Measurements from ENCODE around the gene CNKSR2. TPM values are rescaled to one million over a fixed set of nuclear protein-coding genes. Genes with fewer than 3 reads are reported as not detected.

The CNKSR2 gene
- total and polyA plus RNA-seq, 4 donors: 1.6 to 5.4 TPM; not detected in 2

DNA sequence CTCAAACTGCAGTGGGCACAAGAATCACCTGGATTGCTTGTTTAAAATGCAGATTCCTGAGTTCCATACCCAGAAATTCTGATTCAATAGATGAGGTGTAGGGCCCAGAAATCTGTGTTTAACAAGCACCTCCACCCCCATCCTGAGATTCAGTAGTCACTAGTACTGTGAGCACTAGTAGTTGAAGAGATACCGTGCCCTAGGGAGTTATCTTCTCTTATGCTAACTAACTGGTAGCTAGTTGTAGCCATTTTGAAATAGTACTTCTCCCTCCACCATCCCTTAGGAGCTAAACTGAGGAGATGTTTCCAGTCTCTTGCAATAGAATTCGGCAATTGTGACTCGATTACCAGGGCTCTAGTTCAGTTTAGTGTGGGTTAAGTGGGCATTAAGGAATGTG, 265.6 kb downstream of the CNKSR2 start:
- Histone ChIP-seq H3K4me3 (ENCODE audit: low read length in 2 of 2) (no peak overlapping the region), H3K36me3 (ENCODE audit: control insufficient read depth in 1 of 2, insufficient read depth in 2 of 2, low read length in 1 of 2) (no peaks in the 10 kb centered on the region), H3K27me3 (ENCODE audit: control insufficient read depth in 1 of 2, insufficient read depth in 2 of 2, low read length in 1 of 2) (no peaks in the 10 kb centered on the region), H3K4me1 (ENCODE audit: control insufficient read depth in 1 of 2, insufficient read depth in 2 of 2, low read length in 2 of 2) (no peaks in the 10 kb centered on the region), H3K9me3 (ENCODE audit: control insufficient read depth, low read length) (no peaks in the 10 kb centered on the region), H3K27ac (ENCODE audit: low read depth in 1 of 2, low read length in 2 of 2) (no peak overlapping the region)
- ATAC-seq (ENCODE audit: low FRiP score): no peak
- 77 to 95% methylated on average over 3 of the region's 3 CpGs for WGBS, 2 donors
- intact Hi-C loops (cut with DNase I): no loop called here
- no peak for DNase-seq

GRCh38 chrX:21645431-21645830, 271.2 kb downstream of the CNKSR2 start:
- ATAC-seq (ENCODE audit: low FRiP score) (no peak), DNase-seq (no peak)
- Histone ChIP-seq H3K27ac (ENCODE audit: low read depth in 1 of 2, low read length in 2 of 2) (no peak overlapping the region), H3K9me3 (ENCODE audit: control insufficient read depth, low read length) (no peaks in the 10 kb centered on the region), H3K4me1 (ENCODE audit: control insufficient read depth in 1 of 2, insufficient read depth in 2 of 2, low read length in 2 of 2) (no peaks in the 10 kb centered on the region), H3K4me3 (ENCODE audit: low read length in 2 of 2) (no peak overlapping the region), H3K36me3 (ENCODE audit: control insufficient read depth in 1 of 2, insufficient read depth in 2 of 2, low read length in 1 of 2) (no peaks in the 10 kb centered on the region), H3K27me3 (ENCODE audit: control insufficient read depth in 1 of 2, insufficient read depth in 2 of 2, low read length in 1 of 2) (no peaks in the 10 kb centered on the region)
- intact Hi-C loops (cut with DNase I): no loop called here

- no peaks in the 10 kb centered on the region for H3K27me3 ChIP-seq (ENCODE audit: control insufficient read depth in 1 of 2, insufficient read depth in 2 of 2, low read length in 1 of 2)
- intact Hi-C loops (cut with DNase I): no loop called here
- DNase-seq: no peak
- WGBS, 2 donors: 66 to 94% methylated on average over 3 of the region's 3 CpGs
- no peak overlapping the region for H3K4me3 ChIP-seq (ENCODE audit: low read length in 2 of 2)
- H3K9me3 ChIP-seq (ENCODE audit: control insufficient read depth, low read length): no peaks in the 10 kb centered on the region
- no peaks in the 10 kb centered on the region for H3K4me1 ChIP-seq (ENCODE audit: control insufficient read depth in 1 of 2, insufficient read depth in 2 of 2, low read length in 2 of 2)
- H3K27ac ChIP-seq (ENCODE audit: low read depth in 1 of 2, low read length in 2 of 2): no peak overlapping the region
- no peak for ATAC-seq (ENCODE audit: low FRiP score)
- H3K36me3 ChIP-seq (ENCODE audit: control insufficient read depth in 1 of 2, insufficient read depth in 2 of 2, low read length in 1 of 2): no peaks in the 10 kb centered on the region
Measured at GRCh38 chrX:21645886-21646285, 271.7 kb downstream of the CNKSR2 start.

- H3K27me3 ChIP-seq (ENCODE audit: control insufficient read depth in 1 of 2, insufficient read depth in 2 of 2, low read length in 1 of 2): no peaks in the 10 kb centered on the region
- intact Hi-C loops (cut with DNase I): no loop called here
- WGBS, 2 donors: 19 to 37% methylated on average over 76 of the region's 76 CpGs
- H3K27ac ChIP-seq (ENCODE audit: low read depth in 1 of 2, low read length in 2 of 2): no peak overlapping the region
- DNase-seq: peak in 1 of 2 donors; percentile 72
- H3K36me3 ChIP-seq (ENCODE audit: control insufficient read depth in 1 of 2, insufficient read depth in 2 of 2, low read length in 1 of 2): no peaks in the 10 kb centered on the region
- H3K9me3 ChIP-seq (ENCODE audit: control insufficient read depth, low read length): no peaks in the 10 kb centered on the region
- H3K4me1 ChIP-seq (ENCODE audit: control insufficient read depth in 1 of 2, insufficient read depth in 2 of 2, low read length in 2 of 2): no peaks in the 10 kb centered on the region
- no peak for ATAC-seq (ENCODE audit: low FRiP score)
- no peak overlapping the region for H3K4me3 ChIP-seq (ENCODE audit: low read length in 2 of 2)
Measured at GRCh38 chrX:21655901-21656586, 281.8 kb downstream of the CNKSR2 start.

- DNase-seq: no peak
- H3K27ac ChIP-seq (ENCODE audit: low read depth in 1 of 2, low read length in 2 of 2): no peak overlapping the region
- H3K9me3 ChIP-seq (ENCODE audit: control insufficient read depth, low read length): no peaks in the 10 kb centered on the region
- intact Hi-C loops (cut with DNase I): no loop called here
- H3K4me1 ChIP-seq (ENCODE audit: control insufficient read depth in 1 of 2, insufficient read depth in 2 of 2, low read length in 2 of 2): no peaks in the 10 kb centered on the region
- no peak overlapping the region for H3K4me3 ChIP-seq (ENCODE audit: low read length in 2 of 2)
- 60 to 61% methylated on average over 57 to 61 of the region's 61 CpGs for WGBS, 2 donors
- H3K27me3 ChIP-seq (ENCODE audit: control insufficient read depth in 1 of 2, insufficient read depth in 2 of 2, low read length in 1 of 2): no peaks in the 10 kb centered on the region
- H3K36me3 ChIP-seq (ENCODE audit: control insufficient read depth in 1 of 2, insufficient read depth in 2 of 2, low read length in 1 of 2): no peaks in the 10 kb centered on the region
- ATAC-seq (ENCODE audit: low FRiP score): no peak
Measured at GRCh38 chrX:21656587-21657317, 282.5 kb downstream of the CNKSR2 start.

- no peak overlapping the region for H3K4me3 ChIP-seq (ENCODE audit: low read length in 2 of 2)
- H3K36me3 ChIP-seq (ENCODE audit: control insufficient read depth in 1 of 2, insufficient read depth in 2 of 2, low read length in 1 of 2): no peaks in the 10 kb centered on the region
- H3K4me1 ChIP-seq (ENCODE audit: control insufficient read depth in 1 of 2, insufficient read depth in 2 of 2, low read length in 2 of 2): no peaks in the 10 kb centered on the region
- DNase-seq (peak; percentile 38 to 75), ATAC-seq (ENCODE audit: low FRiP score) (peak; percentile 27)
- no peaks in the 10 kb centered on the region for H3K27me3 ChIP-seq (ENCODE audit: control insufficient read depth in 1 of 2, insufficient read depth in 2 of 2, low read length in 1 of 2)
- intact Hi-C loops (cut with DNase I): no loop called here
- no peaks in the 10 kb centered on the region for H3K9me3 ChIP-seq (ENCODE audit: control insufficient read depth, low read length)
- WGBS, 2 donors: 63 to 64% methylated on average over 57 of the region's 57 CpGs
- H3K27ac ChIP-seq (ENCODE audit: low read depth in 1 of 2, low read length in 2 of 2): no peak overlapping the region
Measured at GRCh38 chrX:21657318-21658151, 283.3 kb downstream of the CNKSR2 start.

GRCh38 chrX:21658152-21658737, 284.0 kb downstream of the CNKSR2 start, which contains the start of gene KLHL34:
TSS of gene KLHL34 (minus strand) at chrX:21658330. CDS start at chrX:21657788, 542 bp downstream.
- ATAC-seq (ENCODE audit: low FRiP score) (peak; percentile 16), DNase-seq (peak in 1 of 2 donors; percentile 45)
- WGBS, 2 donors: 10 to 36% methylated on average over 50 to 60 of the region's 60 CpGs
- Histone ChIP-seq H3K36me3 (ENCODE audit: control insufficient read depth in 1 of 2, insufficient read depth in 2 of 2, low read length in 1 of 2) (no peaks in the 10 kb centered on the region), H3K27me3 (ENCODE audit: control insufficient read depth in 1 of 2, insufficient read depth in 2 of 2, low read length in 1 of 2) (no peaks in the 10 kb centered on the region), H3K9me3 (ENCODE audit: control insufficient read depth, low read length) (no peaks in the 10 kb centered on the region), H3K27ac (ENCODE audit: low read depth in 1 of 2, low read length in 2 of 2) (no peak within 1 kb of the TSS), H3K4me1 (ENCODE audit: control insufficient read depth in 1 of 2, insufficient read depth in 2 of 2, low read length in 2 of 2) (no peaks in the 10 kb centered on the region), H3K4me3 (ENCODE audit: low read length in 2 of 2) (no peak within 1 kb of the TSS)
- intact Hi-C loops (cut with DNase I): no loop called here

DNA sequence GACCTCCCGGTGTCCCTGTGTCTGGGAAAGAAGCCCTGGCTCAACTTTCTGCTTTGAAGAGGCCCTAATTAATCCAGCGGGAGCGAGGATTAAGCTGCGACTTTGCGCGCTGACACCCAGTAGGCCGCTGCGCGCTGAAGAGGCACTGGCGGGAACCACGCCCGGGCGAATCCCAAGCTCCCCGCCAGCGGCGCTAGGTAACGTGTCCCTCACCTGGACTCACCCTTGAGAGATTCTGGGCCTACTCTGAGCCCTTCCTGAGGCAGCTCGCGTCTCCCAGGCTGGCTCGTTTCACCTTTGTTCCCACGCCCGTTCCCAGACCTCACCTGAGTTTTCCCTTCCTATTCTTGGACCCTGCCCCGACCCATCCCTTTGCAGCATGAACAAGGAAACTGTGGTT, 284.5 kb downstream of the CNKSR2 start:
- intact Hi-C loops (cut with DNase I): no loop called here
- no peaks in the 10 kb centered on the region for H3K4me1 ChIP-seq (ENCODE audit: control insufficient read depth in 1 of 2, insufficient read depth in 2 of 2, low read length in 2 of 2)
- H3K4me3 ChIP-seq (ENCODE audit: low read length in 2 of 2): no peak overlapping the region
- H3K27ac ChIP-seq (ENCODE audit: low read depth in 1 of 2, low read length in 2 of 2): no peak overlapping the region
- ATAC-seq (ENCODE audit: low FRiP score): no peak
- DNase-seq: no peak
- no peaks in the 10 kb centered on the region for H3K36me3 ChIP-seq (ENCODE audit: control insufficient read depth in 1 of 2, insufficient read depth in 2 of 2, low read length in 1 of 2)
- no peaks in the 10 kb centered on the region for H3K9me3 ChIP-seq (ENCODE audit: control insufficient read depth, low read length)
- H3K27me3 ChIP-seq (ENCODE audit: control insufficient read depth in 1 of 2, insufficient read depth in 2 of 2, low read length in 1 of 2): no peaks in the 10 kb centered on the region
- 59 to 66% methylated on average over 23 of the region's 23 CpGs for WGBS, 2 donors

Measured in aorta (tissue), 5 donors.